Measurements from ENCODE around the gene KCNH2. TPM values are rescaled to one million over a fixed set of nuclear protein-coding genes. Genes with fewer than 3 reads are reported as not detected.

Gene KCNH2
- total and polyA plus RNA-seq, 4 donors, result 0.43 to 2.0 (median 1.3) TPM

DNA sequence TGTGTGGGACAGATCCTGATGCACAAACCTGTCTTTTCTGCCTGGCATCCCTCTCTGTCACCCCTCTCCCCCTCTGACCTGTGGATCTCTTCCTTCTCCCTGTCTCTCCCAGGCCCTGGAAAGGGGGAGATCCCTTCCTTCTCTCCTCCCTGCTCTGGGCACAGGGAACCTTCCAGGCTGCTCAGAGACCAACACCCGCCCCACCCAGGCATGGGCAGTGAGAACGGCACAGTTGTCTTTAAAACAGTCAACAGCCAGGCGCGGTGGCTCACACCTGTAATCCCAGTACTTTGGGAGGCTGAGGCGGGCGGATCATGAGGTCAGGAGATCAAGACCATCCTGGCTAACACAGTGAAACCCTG lies 34.7 kb downstream of the KCNH2 start:
- 92 to 93% methylated on average over 5 to 6 of the region's 6 CpGs for WGBS, 2 donors
- H3K4me1 ChIP-seq (ENCODE audit: control insufficient read depth in 5 of 5, insufficient read depth in 5 of 5, low read length in 5 of 5), result peaks cover 0 to 18% (median 0%) of the 10 kb centered on the region in 5 donors
- H3K4me3 ChIP-seq, result no peak overlapping the region
- no peak for DNase-seq
- no peak for ATAC-seq (ENCODE audit: insufficient read depth, low FRiP score)
- no peaks in the 10 kb centered on the region for H3K9me3 ChIP-seq (ENCODE audit: control insufficient read depth in 4 of 4, insufficient read depth in 3 of 4, low read length in 3 of 4)
- no peak overlapping the region for H3K27ac ChIP-seq (ENCODE audit: low read depth in 1 of 2, low read length in 1 of 2)
- peaks cover 0 to 10% (median 0%) of the 10 kb centered on the region in 3 donors for H3K27me3 ChIP-seq (ENCODE audit: control insufficient read depth in 3 of 3, insufficient read depth in 3 of 3, low read length in 2 of 3)
- H3K36me3 ChIP-seq (ENCODE audit: control insufficient read depth in 4 of 4, insufficient read depth in 4 of 4, low read length in 4 of 4), result no peaks in the 10 kb centered on the region
- no peak overlapping the region for H3K9ac ChIP-seq (ENCODE audit: insufficient read depth in 1 of 2, low read length in 2 of 2)
- TF ChIP-seq, protein P1, sequence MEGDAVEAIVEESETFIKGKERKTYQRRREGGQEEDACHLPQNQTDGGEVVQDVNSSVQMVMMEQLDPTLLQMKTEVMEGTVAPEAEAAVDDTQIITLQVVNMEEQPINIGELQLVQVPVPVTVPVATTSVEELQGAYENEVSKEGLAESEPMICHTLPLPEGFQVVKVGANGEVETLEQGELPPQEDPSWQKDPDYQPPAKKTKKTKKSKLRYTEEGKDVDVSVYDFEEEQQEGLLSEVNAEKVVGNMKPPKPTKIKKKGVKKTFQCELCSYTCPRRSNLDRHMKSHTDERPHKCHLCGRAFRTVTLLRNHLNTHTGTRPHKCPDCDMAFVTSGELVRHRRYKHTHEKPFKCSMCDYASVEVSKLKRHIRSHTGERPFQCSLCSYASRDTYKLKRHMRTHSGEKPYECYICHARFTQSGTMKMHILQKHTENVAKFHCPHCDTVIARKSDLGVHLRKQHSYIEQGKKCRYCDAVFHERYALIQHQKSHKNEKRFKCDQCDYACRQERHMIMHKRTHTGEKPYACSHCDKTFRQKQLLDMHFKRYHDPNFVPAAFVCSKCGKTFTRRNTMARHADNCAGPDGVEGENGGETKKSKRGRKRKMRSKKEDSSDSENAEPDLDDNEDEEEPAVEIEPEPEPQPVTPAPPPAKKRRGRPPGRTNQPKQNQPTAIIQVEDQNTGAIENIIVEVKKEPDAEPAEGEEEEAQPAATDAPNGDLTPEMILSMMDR (IDR thresholded peaks at IDR 0.05; ENCODE audit: control extremely low read depth, extremely low read depth), result no peak

DNA sequence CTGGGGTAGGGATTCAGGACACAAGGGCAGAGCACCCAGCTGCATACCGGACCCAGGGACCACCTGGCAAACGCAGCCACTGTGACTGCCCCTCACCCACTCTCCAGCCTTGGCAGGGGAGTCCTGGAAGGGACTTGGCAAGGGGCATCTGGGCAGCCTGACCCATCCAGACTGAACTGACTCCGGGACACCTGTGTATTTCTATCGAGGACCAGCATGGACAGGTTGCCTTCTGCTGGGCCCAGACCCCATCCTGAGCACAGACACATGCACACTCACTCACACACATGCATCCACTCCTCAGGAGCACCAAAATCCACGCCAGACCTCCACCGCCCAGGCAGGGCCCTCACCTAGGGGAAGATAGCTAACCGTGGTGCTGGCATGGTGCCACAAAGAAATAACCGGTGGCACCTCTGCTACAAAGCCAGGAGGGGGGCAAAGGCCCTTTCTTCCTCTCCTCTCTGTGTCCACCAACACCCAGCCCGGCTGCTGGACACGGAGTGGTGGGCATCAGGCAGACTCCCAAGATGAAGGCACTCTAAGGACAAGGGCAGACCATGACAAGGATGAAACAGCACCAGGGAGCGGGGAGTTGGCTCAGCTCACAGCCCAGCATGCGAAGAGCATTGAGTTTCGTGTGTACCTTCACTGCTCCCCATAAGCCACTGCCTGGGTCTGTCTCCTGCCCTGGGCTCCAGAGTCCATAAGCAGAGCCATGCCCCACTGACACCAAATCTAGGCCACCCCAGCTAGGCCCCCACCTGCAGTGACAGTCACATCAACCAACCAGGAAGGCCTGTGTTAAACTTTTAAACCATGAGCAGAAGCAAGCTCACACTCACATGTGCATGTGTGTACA lies 35.3 kb downstream of the KCNH2 start:
- ATAC-seq (ENCODE audit: insufficient read depth, low FRiP score), result no peak
- H3K4me1 ChIP-seq (ENCODE audit: control insufficient read depth in 5 of 5, insufficient read depth in 5 of 5, low read length in 5 of 5), result peaks cover 0 to 22% (median 0%) of the 10 kb centered on the region in 5 donors
- peak overlapping the region in 1 of 2 donors; percentile 0 for H3K27ac ChIP-seq (ENCODE audit: low read depth in 1 of 2, low read length in 1 of 2)
- no peak overlapping the region for H3K4me3 ChIP-seq
- peaks cover 0 to 6% (median 0%) of the 10 kb centered on the region in 3 donors for H3K27me3 ChIP-seq (ENCODE audit: control insufficient read depth in 3 of 3, insufficient read depth in 3 of 3, low read length in 2 of 3)
- 75 to 78% methylated on average over 12 to 13 of the region's 13 CpGs for WGBS, 2 donors
- H3K36me3 ChIP-seq (ENCODE audit: control insufficient read depth in 4 of 4, insufficient read depth in 4 of 4, low read length in 4 of 4), result no peaks in the 10 kb centered on the region
- H3K9ac ChIP-seq (ENCODE audit: insufficient read depth in 1 of 2, low read length in 2 of 2), result no peak overlapping the region
- H3K9me3 ChIP-seq (ENCODE audit: control insufficient read depth in 4 of 4, insufficient read depth in 3 of 4, low read length in 3 of 4), result no peaks in the 10 kb centered on the region
- TF ChIP-seq, protein P1 (IDR thresholded peaks at IDR 0.05; ENCODE audit: control extremely low read depth, extremely low read depth), result no peak
- DNase-seq, result no peak

DNA sequence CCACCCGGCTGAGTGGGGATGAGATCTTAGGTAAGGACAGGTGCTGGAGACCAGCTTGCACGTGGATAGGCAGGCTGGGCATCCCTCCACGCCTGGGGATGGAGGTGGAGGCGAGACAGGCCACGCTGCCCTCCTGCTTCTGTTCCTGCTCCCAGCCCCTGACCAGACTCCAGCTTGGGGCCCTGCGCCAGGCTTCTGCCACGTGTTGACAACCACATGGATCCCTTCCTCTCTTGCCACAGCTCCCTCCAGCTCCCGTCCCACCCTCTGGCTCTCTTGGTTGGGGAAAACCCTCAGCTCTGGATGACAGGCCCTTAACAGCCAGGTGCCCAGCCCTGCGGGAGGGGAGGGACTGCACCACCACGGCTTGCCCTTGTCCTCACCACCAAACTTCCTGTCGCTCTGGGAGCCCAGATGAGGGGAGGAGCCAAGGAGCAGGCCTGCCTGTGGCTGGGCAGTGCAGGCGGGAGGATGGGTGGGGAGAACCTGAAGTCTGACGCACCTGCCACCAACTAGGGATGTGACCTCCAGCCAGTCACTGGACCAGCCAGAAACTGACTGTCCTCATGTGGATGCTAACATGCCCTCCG lies 36.0 kb downstream of the KCNH2 start:
- peaks cover 0 to 4% (median 0%) of the 10 kb centered on the region in 3 donors for H3K27me3 ChIP-seq (ENCODE audit: control insufficient read depth in 3 of 3, insufficient read depth in 3 of 3, low read length in 2 of 3)
- peak overlapping the region in 1 of 2 donors; percentile 0 for H3K27ac ChIP-seq (ENCODE audit: low read depth in 1 of 2, low read length in 1 of 2)
- DNase-seq, result peak; percentile 50 to 66 (median 53)
- H3K4me1 ChIP-seq (ENCODE audit: control insufficient read depth in 5 of 5, insufficient read depth in 5 of 5, low read length in 5 of 5), result peaks cover 0 to 27% (median 0%) of the 10 kb centered on the region in 5 donors
- no peak overlapping the region for H3K9ac ChIP-seq (ENCODE audit: insufficient read depth in 1 of 2, low read length in 2 of 2)
- no peak overlapping the region for H3K4me3 ChIP-seq
- ATAC-seq (ENCODE audit: insufficient read depth, low FRiP score), result no peak
- WGBS, 2 donors, result 33% methylated on average over 13 to 14 of the region's 14 CpGs
- H3K36me3 ChIP-seq (ENCODE audit: control insufficient read depth in 4 of 4, insufficient read depth in 4 of 4, low read length in 4 of 4), result no peaks in the 10 kb centered on the region
- TF ChIP-seq, protein P1 (IDR thresholded peaks at IDR 0.05; ENCODE audit: control extremely low read depth, extremely low read depth), result no peak
- H3K9me3 ChIP-seq (ENCODE audit: control insufficient read depth in 4 of 4, insufficient read depth in 3 of 4, low read length in 3 of 4), result no peaks in the 10 kb centered on the region

All from lung (tissue), 12 donors.